Liver (tissue), 9 donors: ENCODE data around the gene EIF4G3. TPM values are rescaled to one million over a fixed set of nuclear protein-coding genes. Genes with fewer than 3 reads are reported as not detected.
"Not testable (repeated sequence)": the region's sequence is repeated elsewhere in the genome, so short reads cannot be mapped to it uniquely, and the experiment has no call there.

Experiments used
- DNase-seq: peaks from one replicate; pipeline ENCODE4 v3.0.0-alpha.2; 2017; ENCODE audit warnings: low spot score
- H3K27ac ChIP-seq, 2 donors: one replicate each; pipeline ENCODE4 v1.7.0; 2013; ENCODE audit warnings: inconsistent platforms in 2 of 2, low read length in 2 of 2, control low read depth in 1 of 2, low read depth in 1 of 2, mild to moderate bottlenecking in 1 of 2
- H3K27me3 ChIP-seq, 4 donors: one replicate each; pipeline versions ENCODE4 v1.6.1 to v1.7.0; 2013; ENCODE audit warnings: low read length in 3 of 4, inconsistent platforms in 1 of 4, mild to moderate bottlenecking in 1 of 4, moderate library complexity in 1 of 4; ENCODE audit not compliant: control insufficient read depth in 4 of 4, insufficient read depth in 4 of 4
- H3K36me3 ChIP-seq, 4 donors: one replicate each; pipeline versions ENCODE4 v1.6.1 to v1.7.0; 2013; ENCODE audit warnings: low read length in 3 of 4, mild to moderate bottlenecking in 3 of 4, low read depth in 1 of 4, moderate library complexity in 1 of 4; ENCODE audit not compliant: control insufficient read depth in 4 of 4, insufficient read depth in 3 of 4
- H3K4me1 ChIP-seq, 4 donors: one replicate each; pipeline versions ENCODE4 v1.6.1 to v1.7.0; 2013; ENCODE audit warnings: low read length in 3 of 4, mild to moderate bottlenecking in 3 of 4, moderate library complexity in 1 of 4; ENCODE audit not compliant: control insufficient read depth in 4 of 4, insufficient read depth in 4 of 4
- H3K4me3 ChIP-seq, 3 donors: one replicate each; pipeline versions ENCODE4 v1.6.1 to v1.7.0; 2013; ENCODE audit warnings: low read length in 3 of 3, control low read depth in 1 of 3, low read depth in 1 of 3, mild to moderate bottlenecking in 1 of 3
- H3K9ac ChIP-seq, 2 donors: one replicate each; pipeline ENCODE4 v1.7.0; 2013; ENCODE audit warnings: low read length in 2 of 2, mild to moderate bottlenecking in 2 of 2, moderate library complexity in 2 of 2, control low read depth in 1 of 2, low read depth in 1 of 2
- H3K9me3 ChIP-seq, 4 donors: one replicate each; pipeline versions ENCODE4 v1.6.1 to v1.7.0; 2013; ENCODE audit warnings: low read length in 3 of 4; ENCODE audit not compliant: control insufficient read depth in 4 of 4
- EGR1 ChIP-seq, 2 donors: IDR thresholded peaks; 2 replicates each; pipeline ENCODE4 v1.6.1; 2016 to 2018; ENCODE audit warnings: antibody characterized with exemption in 2 of 2, low read depth in 2 of 2
- FOXA2 ChIP-seq: IDR thresholded peaks from 2 replicates; pipeline ENCODE4 v1.6.1; 2016; ENCODE audit warnings: antibody characterized with exemption
- HNF4A ChIP-seq, 2 donors: conservative IDR thresholded peaks; 2 replicates each; pipeline ENCODE4 v1.6.1; 2016; ENCODE audit warnings: antibody characterized with exemption in 2 of 2, mild to moderate bottlenecking in 2 of 2
- HNF4G ChIP-seq: IDR thresholded peaks from 2 replicates; pipeline ENCODE4 v1.6.1; 2016; ENCODE audit warnings: antibody characterized with exemption
- JUND ChIP-seq, 2 donors: IDR thresholded peaks; 2 replicates each; pipeline ENCODE4 v1.6.1; 2016; ENCODE audit warnings: antibody characterized with exemption in 2 of 2
- RAD21 ChIP-seq, 2 donors: IDR thresholded peaks; 2 replicates each; pipeline ENCODE4 v1.6.1; 2016; ENCODE audit warnings: antibody characterized with exemption in 2 of 2, mild to moderate bottlenecking in 2 of 2
- RXRA ChIP-seq, 2 donors: IDR thresholded peaks; 2 replicates each; pipeline ENCODE4 v1.6.1; 2017 to 2018; ENCODE audit warnings: antibody characterized with exemption in 2 of 2, mild to moderate bottlenecking in 1 of 2
- YY1 ChIP-seq: IDR thresholded peaks from 2 replicates; pipeline ENCODE4 v1.6.1; 2016; ENCODE audit warnings: antibody characterized with exemption, mild to moderate bottlenecking
- WGBS: extraction: QIAGEN DNeasy Blood & Tissue Kit; methylation state at CpG from one replicate; pipeline ENCODE4 v1.1.7; 2013; 5-methylcytosine and 5-hydroxymethylcytosine counted together
- polyA plus RNA-seq, 2 donors: library from polyadenylated mRNA; stranded (reverse) in 1 of 2; unstranded in 1 of 2; fragments of 200-250 nt in 1 of 2; fragments of >200 nt in 1 of 2; fragmentation: Nextera tagmentation in 1 of 2; extraction: Ambion mirVana in 1 of 2; gene quantifications; one replicate each; pipeline versions ENCODE4 v1.2.1 to v1.2.3, GENCODE V29; 2013 to 2015
- total RNA-seq, 2 donors: library from RNA; depleted of rRNA; stranded (reverse); fragments of >200 nt; gene quantifications; one replicate each; pipeline ENCODE4 v1.2.3, GENCODE V29; 2014
- TF ChIP-seq, protein P1 (sequence below): IDR thresholded peaks from 2 replicates; pipeline ENCODE4 v1.6.1; 2016; ENCODE audit warnings: antibody characterized with exemption
- TF ChIP-seq, protein P2 (sequence below): fragments of 150-350 bp; IDR thresholded peaks from 2 replicates; pipeline ENCODE4 v1.5.1; 2017; ENCODE audit warnings: improper control_type of control experiment, low read depth, low read length; ENCODE audit not compliant: missing input control
- TF ChIP-seq, protein P3 (sequence below): IDR thresholded peaks from 2 replicates; pipeline ENCODE4 v1.6.1; 2016; ENCODE audit warnings: antibody characterized with exemption
- TF ChIP-seq, protein P4 (sequence below): IDR thresholded peaks from 2 replicates; pipeline ENCODE4 v1.6.1; 2016; ENCODE audit warnings: antibody characterized with exemption, mild to moderate bottlenecking
- TF ChIP-seq, protein P5 (sequence below): IDR thresholded peaks from 2 replicates; pipeline ENCODE4 v1.6.1; 2016; ENCODE audit warnings: antibody characterized with exemption
- donor health status: healthy.
- donor health status: healthy.
- donor health status: healthy.
- donor health status: healthy.
- donor health status: healthy.

Gene EIF4G3
- total and polyA plus RNA-seq, 4 donors = 7.6 to 22.8 (median 11.7) TPM

DNA sequence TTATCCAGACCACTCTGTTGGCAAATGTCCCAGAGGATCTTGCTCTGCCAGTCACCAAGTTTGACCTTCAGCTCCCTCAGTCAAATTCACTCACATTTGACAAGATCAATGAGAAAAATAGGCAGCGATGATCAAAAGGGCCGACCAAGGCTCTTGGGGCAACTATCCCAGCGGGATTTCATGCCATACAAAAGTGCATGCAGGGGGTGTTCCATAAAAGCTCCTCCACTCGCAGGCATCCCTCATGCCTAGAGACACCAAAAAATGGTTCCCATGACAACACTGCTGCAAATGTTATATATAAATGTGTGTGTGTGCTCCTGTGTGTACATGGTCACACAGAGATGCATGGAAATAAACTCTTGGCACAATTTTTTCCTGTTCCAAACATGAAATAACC lies 16.2 kb upstream of the EIF4G3 start:
- DNase-seq = no peak
- no peak overlapping the region for H3K9ac ChIP-seq
- no peak overlapping the region for H3K4me3 ChIP-seq
- no peaks in the 10 kb centered on the region for H3K4me1 ChIP-seq
- H3K27me3 ChIP-seq = no peaks in the 10 kb centered on the region
- H3K36me3 ChIP-seq = no peaks in the 10 kb centered on the region
- no peak overlapping the region for H3K27ac ChIP-seq
- TF ChIP-seq, protein P1, sequence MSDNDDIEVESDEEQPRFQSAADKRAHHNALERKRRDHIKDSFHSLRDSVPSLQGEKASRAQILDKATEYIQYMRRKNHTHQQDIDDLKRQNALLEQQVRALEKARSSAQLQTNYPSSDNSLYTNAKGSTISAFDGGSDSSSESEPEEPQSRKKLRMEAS = no peak
- TF ChIP-seq HNF4G = no peak
- TF ChIP-seq, protein P2, sequence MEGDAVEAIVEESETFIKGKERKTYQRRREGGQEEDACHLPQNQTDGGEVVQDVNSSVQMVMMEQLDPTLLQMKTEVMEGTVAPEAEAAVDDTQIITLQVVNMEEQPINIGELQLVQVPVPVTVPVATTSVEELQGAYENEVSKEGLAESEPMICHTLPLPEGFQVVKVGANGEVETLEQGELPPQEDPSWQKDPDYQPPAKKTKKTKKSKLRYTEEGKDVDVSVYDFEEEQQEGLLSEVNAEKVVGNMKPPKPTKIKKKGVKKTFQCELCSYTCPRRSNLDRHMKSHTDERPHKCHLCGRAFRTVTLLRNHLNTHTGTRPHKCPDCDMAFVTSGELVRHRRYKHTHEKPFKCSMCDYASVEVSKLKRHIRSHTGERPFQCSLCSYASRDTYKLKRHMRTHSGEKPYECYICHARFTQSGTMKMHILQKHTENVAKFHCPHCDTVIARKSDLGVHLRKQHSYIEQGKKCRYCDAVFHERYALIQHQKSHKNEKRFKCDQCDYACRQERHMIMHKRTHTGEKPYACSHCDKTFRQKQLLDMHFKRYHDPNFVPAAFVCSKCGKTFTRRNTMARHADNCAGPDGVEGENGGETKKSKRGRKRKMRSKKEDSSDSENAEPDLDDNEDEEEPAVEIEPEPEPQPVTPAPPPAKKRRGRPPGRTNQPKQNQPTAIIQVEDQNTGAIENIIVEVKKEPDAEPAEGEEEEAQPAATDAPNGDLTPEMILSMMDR = no peak
- TF ChIP-seq YY1 = no peak
- TF ChIP-seq, protein P3, sequence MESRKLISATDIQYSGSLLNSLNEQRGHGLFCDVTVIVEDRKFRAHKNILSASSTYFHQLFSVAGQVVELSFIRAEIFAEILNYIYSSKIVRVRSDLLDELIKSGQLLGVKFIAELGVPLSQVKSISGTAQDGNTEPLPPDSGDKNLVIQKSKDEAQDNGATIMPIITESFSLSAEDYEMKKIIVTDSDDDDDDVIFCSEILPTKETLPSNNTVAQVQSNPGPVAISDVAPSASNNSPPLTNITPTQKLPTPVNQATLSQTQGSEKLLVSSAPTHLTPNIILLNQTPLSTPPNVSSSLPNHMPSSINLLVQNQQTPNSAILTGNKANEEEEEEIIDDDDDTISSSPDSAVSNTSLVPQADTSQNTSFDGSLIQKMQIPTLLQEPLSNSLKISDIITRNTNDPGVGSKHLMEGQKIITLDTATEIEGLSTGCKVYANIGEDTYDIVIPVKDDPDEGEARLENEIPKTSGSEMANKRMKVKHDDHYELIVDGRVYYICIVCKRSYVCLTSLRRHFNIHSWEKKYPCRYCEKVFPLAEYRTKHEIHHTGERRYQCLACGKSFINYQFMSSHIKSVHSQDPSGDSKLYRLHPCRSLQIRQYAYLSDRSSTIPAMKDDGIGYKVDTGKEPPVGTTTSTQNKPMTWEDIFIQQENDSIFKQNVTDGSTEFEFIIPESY = no peak
- TF ChIP-seq, protein P4, sequence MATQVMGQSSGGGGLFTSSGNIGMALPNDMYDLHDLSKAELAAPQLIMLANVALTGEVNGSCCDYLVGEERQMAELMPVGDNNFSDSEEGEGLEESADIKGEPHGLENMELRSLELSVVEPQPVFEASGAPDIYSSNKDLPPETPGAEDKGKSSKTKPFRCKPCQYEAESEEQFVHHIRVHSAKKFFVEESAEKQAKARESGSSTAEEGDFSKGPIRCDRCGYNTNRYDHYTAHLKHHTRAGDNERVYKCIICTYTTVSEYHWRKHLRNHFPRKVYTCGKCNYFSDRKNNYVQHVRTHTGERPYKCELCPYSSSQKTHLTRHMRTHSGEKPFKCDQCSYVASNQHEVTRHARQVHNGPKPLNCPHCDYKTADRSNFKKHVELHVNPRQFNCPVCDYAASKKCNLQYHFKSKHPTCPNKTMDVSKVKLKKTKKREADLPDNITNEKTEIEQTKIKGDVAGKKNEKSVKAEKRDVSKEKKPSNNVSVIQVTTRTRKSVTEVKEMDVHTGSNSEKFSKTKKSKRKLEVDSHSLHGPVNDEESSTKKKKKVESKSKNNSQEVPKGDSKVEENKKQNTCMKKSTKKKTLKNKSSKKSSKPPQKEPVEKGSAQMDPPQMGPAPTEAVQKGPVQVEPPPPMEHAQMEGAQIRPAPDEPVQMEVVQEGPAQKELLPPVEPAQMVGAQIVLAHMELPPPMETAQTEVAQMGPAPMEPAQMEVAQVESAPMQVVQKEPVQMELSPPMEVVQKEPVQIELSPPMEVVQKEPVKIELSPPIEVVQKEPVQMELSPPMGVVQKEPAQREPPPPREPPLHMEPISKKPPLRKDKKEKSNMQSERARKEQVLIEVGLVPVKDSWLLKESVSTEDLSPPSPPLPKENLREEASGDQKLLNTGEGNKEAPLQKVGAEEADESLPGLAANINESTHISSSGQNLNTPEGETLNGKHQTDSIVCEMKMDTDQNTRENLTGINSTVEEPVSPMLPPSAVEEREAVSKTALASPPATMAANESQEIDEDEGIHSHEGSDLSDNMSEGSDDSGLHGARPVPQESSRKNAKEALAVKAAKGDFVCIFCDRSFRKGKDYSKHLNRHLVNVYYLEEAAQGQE = no peak
- no peak for TF ChIP-seq FOXA2
- TF ChIP-seq RAD21 (IDR thresholded peaks at IDR 0.05) = no peak
- no peak for TF ChIP-seq JUND (IDR thresholded peaks at IDR 0.05)
- TF ChIP-seq, protein P5, sequence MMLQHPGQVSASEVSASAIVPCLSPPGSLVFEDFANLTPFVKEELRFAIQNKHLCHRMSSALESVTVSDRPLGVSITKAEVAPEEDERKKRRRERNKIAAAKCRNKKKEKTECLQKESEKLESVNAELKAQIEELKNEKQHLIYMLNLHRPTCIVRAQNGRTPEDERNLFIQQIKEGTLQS = no peak
- no peak for TF ChIP-seq HNF4A (conservative IDR thresholded peaks at IDR 0.05)
- TF ChIP-seq RXRA (IDR thresholded peaks at IDR 0.05) = no peak
- TF ChIP-seq EGR1 (IDR thresholded peaks at IDR 0.05; ENCODE audit: low read depth in 2 of 2) = no peak
- no peaks in the 10 kb centered on the region for H3K9me3 ChIP-seq
- WGBS = 85% methylated on average over 4 of the region's 4 CpGs

DNA sequence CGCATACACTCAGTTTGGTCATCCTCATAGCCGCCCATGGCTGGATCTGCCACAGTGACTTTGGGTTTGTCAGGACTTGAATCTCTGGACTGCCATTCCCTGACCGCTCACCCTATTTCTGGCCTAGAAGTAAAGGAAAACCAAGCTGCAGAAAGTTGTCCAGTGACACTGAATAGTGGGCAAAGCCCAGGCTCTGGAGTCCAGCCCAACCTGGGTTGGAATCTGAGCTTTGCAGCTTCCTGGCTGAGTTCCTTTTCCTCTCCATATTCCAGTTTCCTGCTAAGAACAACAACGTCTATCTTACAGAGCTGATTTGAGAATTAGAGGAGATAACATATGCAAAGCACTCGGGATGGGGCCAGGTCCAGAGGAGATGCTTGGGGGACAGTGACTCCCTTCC lies 15.6 kb upstream of the EIF4G3 start:
- Histone ChIP-seq H3K27me3 (no peaks in the 10 kb centered on the region), H3K4me1 (no peaks in the 10 kb centered on the region), H3K4me3 (no peak overlapping the region), H3K9me3 (no peaks in the 10 kb centered on the region), H3K36me3 (no peaks in the 10 kb centered on the region), H3K27ac (no peak overlapping the region), H3K9ac (no peak overlapping the region)
- TF ChIP-seq HNF4A (conservative IDR thresholded peaks at IDR 0.05) (no peak), RAD21 (IDR thresholded peaks at IDR 0.05) (peak in 1 of 2 donors; percentile 10)
- 72% methylated on average over 5 of the region's 5 CpGs for WGBS
- no peak for DNase-seq

DNA sequence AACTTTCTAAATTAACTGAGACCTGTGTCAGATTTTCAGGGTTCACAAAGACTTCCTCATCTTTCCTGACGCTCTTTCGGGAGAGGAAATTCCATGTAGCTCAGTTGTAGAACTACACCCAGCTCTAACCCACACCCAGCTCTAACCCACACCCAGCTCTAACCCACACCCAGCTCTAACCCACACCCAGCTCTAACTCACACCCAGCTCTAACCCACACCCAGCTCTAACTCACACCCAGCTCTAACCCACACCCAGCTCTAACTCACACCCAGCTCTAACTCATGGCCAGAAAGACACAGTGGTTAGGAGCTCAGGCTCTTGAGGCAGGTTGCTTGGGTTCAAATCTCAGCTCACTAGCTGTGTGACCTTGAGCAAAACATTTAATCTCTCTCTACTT lies 14.1 kb upstream of the EIF4G3 start:
- not testable (repeated sequence) for DNase-seq, H3K27ac ChIP-seq

More for the DNA sequence above, 14.1 kb upstream of the EIF4G3 start:
- H3K4me1 ChIP-seq, H3K36me3 ChIP-seq, H3K9me3 ChIP-seq, H3K9ac ChIP-seq, H3K4me3 ChIP-seq, H3K27me3 ChIP-seq: not testable (repeated sequence)
- WGBS = 63% methylated on average over 2 of the region's 2 CpGs
